CD4-positive, alpha-beta T cell treated with Interferon gamma for 1 hour (primary cell): ENCODE results near the gene KCNJ8.
"Not testable (repeated sequence)": the region's sequence is repeated elsewhere in the genome, so short reads cannot be mapped to it uniquely, and the experiment has no call there.

Experiments used
- DNase-seq: peaks from one replicate; pipeline ENCODE4 v3.0.0-alpha.2; 2020

KCNJ8 gene

GRCh38 chr12:21774358-21775132, at the start of gene KCNJ8:
TSS of gene KCNJ8 (minus strand) at chr12:21774706. CDS start at chr12:21773616, 1,090 bp downstream.
- no peak for DNase-seq

- no peak for DNase-seq
Observed at GRCh38 chr12:21823581-21823980, 49.1 kb upstream of the KCNJ8 start.

- DNase-seq: no peak
Observed at GRCh38 chr12:21819678-21820077, 45.2 kb upstream of the KCNJ8 start.

- no peak for DNase-seq
Observed at GRCh38 chr12:21819236-21819635, 44.7 kb upstream of the KCNJ8 start.

- DNase-seq: no peak
Observed at GRCh38 chr12:21818627-21819026, 44.1 kb upstream of the KCNJ8 start.

GRCh38 chr12:21815306-21816062, 41.0 kb upstream of the KCNJ8 start:
- DNase-seq: no peak

- DNase-seq: no peak
Observed at GRCh38 chr12:21814814-21815213, 40.3 kb upstream of the KCNJ8 start.

- no peak for DNase-seq
Observed at GRCh38 chr12:21814327-21814726, 39.8 kb upstream of the KCNJ8 start.

- DNase-seq: no peak
Observed at GRCh38 chr12:21813751-21814150, 39.2 kb upstream of the KCNJ8 start.

GRCh38 chr12:21813125-21813524, 38.6 kb upstream of the KCNJ8 start:
- DNase-seq: no peak

GRCh38 chr12:21812340-21812739, 37.8 kb upstream of the KCNJ8 start:
- DNase-seq: not testable (repeated sequence)

GRCh38 chr12:21809100-21809499, 34.6 kb upstream of the KCNJ8 start:
- DNase-seq: no peak

GRCh38 chr12:21806255-21806654, 31.7 kb upstream of the KCNJ8 start:
- no peak for DNase-seq

- no peak for DNase-seq
Observed at GRCh38 chr12:21801522-21802288, 27.2 kb upstream of the KCNJ8 start.

GRCh38 chr12:21800011-21800410, 25.5 kb upstream of the KCNJ8 start:
- no peak for DNase-seq

GRCh38 chr12:21797539-21797938, 23.0 kb upstream of the KCNJ8 start:
- DNase-seq: no peak

- DNase-seq: no peak
Observed at GRCh38 chr12:21795648-21796328, 21.3 kb upstream of the KCNJ8 start.

- not testable (repeated sequence) for DNase-seq
Observed at GRCh38 chr12:21794807-21795595, 20.5 kb upstream of the KCNJ8 start.

GRCh38 chr12:21789687-21790086, 15.2 kb upstream of the KCNJ8 start:
- not testable (repeated sequence) for DNase-seq

- DNase-seq: no peak
Observed at GRCh38 chr12:21788089-21788983, 13.8 kb upstream of the KCNJ8 start.

- DNase-seq: no peak
Observed at GRCh38 chr12:21786041-21786531, 11.6 kb upstream of the KCNJ8 start.
